Measurements from ENCODE around the gene F3. TPM values are rescaled to one million over a fixed set of nuclear protein-coding genes. Genes with fewer than 3 reads are reported as not detected.

Gene F3
- total RNA-seq, 1 experiment from 2014 or later: 8.0 TPM

GRCh38 chr1:94501935-94502334, 39.6 kb downstream of the F3 start:
- no TSS peak for BruUV-seq (replicated peaks)
- Histone ChIP-seq H2AFZ (ENCODE audit: low read length) (no peak overlapping the region), H3K4me3 (ENCODE audit: low read length) (no peak overlapping the region), H4K20me1 (ENCODE audit: low read length) (no peaks in the 10 kb centered on the region), H3K27me3 (ENCODE audit: low read length) (no peaks in the 10 kb centered on the region), H3K9me2 (replicated peaks; ENCODE audit: low read length) (no peaks in the 10 kb centered on the region), H3K4me2 (ENCODE audit: low read length) (no peak overlapping the region), H3K36me3 (ENCODE audit: low read depth, low read length) (peaks cover 19% of the 10 kb centered on the region), H3K79me2 (ENCODE audit: low read length) (no peaks in the 10 kb centered on the region), H3K9me3 (ENCODE audit: low read length) (no peaks in the 10 kb centered on the region), H3K27ac (ENCODE audit: low read length) (no peak overlapping the region), H3K9ac (ENCODE audit: low read length) (no peak overlapping the region), H3K4me1 (ENCODE audit: insufficient read depth, low read length) (no peaks in the 10 kb centered on the region), H3F3A (ENCODE audit: low read length, unreplicated experiment) (no peaks in the 10 kb centered on the region)
- ATAC-seq: no peak
- TF ChIP-seq CTCF (conservative IDR thresholded peaks at IDR 0.05; ENCODE audit: low read depth, low read length) (no peak), EZH2phosphoT487 (IDR thresholded peaks at IDR 0.05; ENCODE audit: borderline replicate concordance, low read length) (no peak), EZH2 (IDR thresholded peaks at IDR 0.05; ENCODE audit: low read length, unreplicated experiment) (no peak)
- intact Hi-C loops (cut with micrococcal nuclease): no loop called here
- POLR2A ChIA-PET (ENCODE audit: unreplicated experiment): no interaction called here
- CTCF ChIA-PET: no interaction called here
- DNase-seq: no peak

GRCh38 chr1:94501426-94501825, 40.1 kb downstream of the F3 start:
- Histone ChIP-seq H3K4me1 (ENCODE audit: insufficient read depth, low read length) (no peaks in the 10 kb centered on the region), H3K4me2 (ENCODE audit: low read length) (no peak overlapping the region), H4K20me1 (ENCODE audit: low read length) (no peaks in the 10 kb centered on the region), H3K27me3 (ENCODE audit: low read length) (no peaks in the 10 kb centered on the region), H3K9me2 (replicated peaks; ENCODE audit: low read length) (no peaks in the 10 kb centered on the region), H2AFZ (ENCODE audit: low read length) (no peak overlapping the region), H3K4me3 (ENCODE audit: low read length) (no peak overlapping the region), H3K79me2 (ENCODE audit: low read length) (no peaks in the 10 kb centered on the region), H3F3A (ENCODE audit: low read length, unreplicated experiment) (no peaks in the 10 kb centered on the region), H3K9me3 (ENCODE audit: low read length) (no peaks in the 10 kb centered on the region), H3K36me3 (ENCODE audit: low read depth, low read length) (peaks cover 18% of the 10 kb centered on the region), H3K27ac (ENCODE audit: low read length) (no peak overlapping the region), H3K9ac (ENCODE audit: low read length) (no peak overlapping the region)
- no peak for DNase-seq
- POLR2A ChIA-PET (ENCODE audit: unreplicated experiment): no interaction called here
- no peak for ATAC-seq
- TF ChIP-seq EZH2phosphoT487 (IDR thresholded peaks at IDR 0.05; ENCODE audit: borderline replicate concordance, low read length) (no peak), CTCF (conservative IDR thresholded peaks at IDR 0.05; ENCODE audit: low read depth, low read length) (no peak), EZH2 (IDR thresholded peaks at IDR 0.05; ENCODE audit: low read length, unreplicated experiment) (no peak)
- no TSS peak for BruUV-seq (replicated peaks)
- CTCF ChIA-PET: no interaction called here
- intact Hi-C loops (cut with micrococcal nuclease): no loop called here

GRCh38 chr1:94496076-94496755, 45.3 kb downstream of the F3 start:
- Histone ChIP-seq H3F3A (ENCODE audit: low read length, unreplicated experiment) (no peaks in the 10 kb centered on the region), H3K9me2 (replicated peaks; ENCODE audit: low read length) (no peaks in the 10 kb centered on the region), H3K36me3 (ENCODE audit: low read depth, low read length) (peaks cover 22% of the 10 kb centered on the region), H3K4me2 (ENCODE audit: low read length) (no peak overlapping the region), H3K4me1 (ENCODE audit: insufficient read depth, low read length) (no peaks in the 10 kb centered on the region), H3K4me3 (ENCODE audit: low read length) (no peak overlapping the region), H3K9me3 (ENCODE audit: low read length) (no peaks in the 10 kb centered on the region), H3K27me3 (ENCODE audit: low read length) (no peaks in the 10 kb centered on the region), H3K27ac (ENCODE audit: low read length) (no peak overlapping the region), H3K79me2 (ENCODE audit: low read length) (no peaks in the 10 kb centered on the region), H2AFZ (ENCODE audit: low read length) (no peak overlapping the region), H4K20me1 (ENCODE audit: low read length) (no peaks in the 10 kb centered on the region), H3K9ac (ENCODE audit: low read length) (no peak overlapping the region)
- TF ChIP-seq CTCF (conservative IDR thresholded peaks at IDR 0.05; ENCODE audit: low read depth, low read length) (no peak), EZH2phosphoT487 (IDR thresholded peaks at IDR 0.05; ENCODE audit: borderline replicate concordance, low read length) (no peak), EZH2 (IDR thresholded peaks at IDR 0.05; ENCODE audit: low read length, unreplicated experiment) (no peak)
- POLR2A ChIA-PET (ENCODE audit: unreplicated experiment): no interaction called here
- DNase-seq (no peak), ATAC-seq (no peak)
- CTCF ChIA-PET: no interaction called here
- BruUV-seq (replicated peaks): no TSS peak
- intact Hi-C loops (cut with micrococcal nuclease): no loop called here

All from PC-3 (cell line).